Ovary (tissue), 9 donors: ENCODE measurements around the gene HDGFL2. TPM values are rescaled to one million over a fixed set of nuclear protein-coding genes. Genes with fewer than 3 reads are reported as not detected.

Experiments used
- DNase-seq, 5 donors: peaks; one replicate each; pipeline ENCODE4 v3.0.0-alpha.2; 2019 to 2020
- H3K27ac ChIP-seq, 2 donors: fragments of 200-600 bp; one replicate each; pipeline versions ENCODE4 v1.5.1 to v1.8.0; 2019 to 2022
- H3K27me3 ChIP-seq: fragments of 200-600 bp; one replicate; pipeline ENCODE4 v1.8.0; 2022
- H3K36me3 ChIP-seq: fragments of 200-600 bp; sonication (generic); one replicate; pipeline ENCODE4 v1.5.1; 2019
- H3K4me1 ChIP-seq: one replicate; pipeline ENCODE4 v1.8.1; 2013; ENCODE audit warnings: mild to moderate bottlenecking, moderate library complexity; ENCODE audit not compliant: insufficient read depth
- H3K4me3 ChIP-seq: fragments of 200-600 bp; sonication (generic); one replicate; pipeline ENCODE4 v1.5.1; 2017
- H3K9me3 ChIP-seq, 2 donors: fragments of 200-600 bp in 1 of 2; sonication (generic) in 1 of 2; one replicate each; pipeline versions ENCODE4 v1.5.1 to v1.8.1; 2013 to 2019; ENCODE audit warnings: mild to moderate bottlenecking in 1 of 2, moderate library complexity in 1 of 2
- EP300 ChIP-seq: sonication (generic); formaldehyde crosslinking; IDR thresholded peaks from one replicate; pipeline ENCODE4 v1.6.1; 2017; ENCODE audit warnings: antibody characterized with exemption
- POLR2A ChIP-seq: fragments of 450-650 bp; IDR thresholded peaks from one replicate; pipeline ENCODE4 v1.6.1; 2017; ENCODE audit warnings: antibody characterized with exemption, mild to moderate bottlenecking, moderate library complexity
- WGBS, 3 donors: extraction: QIAGEN DNeasy Blood & Tissue Kit in 1 of 3; methylation state at CpG; one replicate each; pipeline versions ENCODE4 v1.1.5 to v1.1.7; 2013 to 2017; 5-methylcytosine and 5-hydroxymethylcytosine counted together
- intact Hi-C, 4 donors: fragments of 100-400 bp; cut with DNase I; formaldehyde crosslinking; loops; one replicate each; pipeline versions ENCODE4 v1.11.0 to v1.15.1; 2022 to 2023
- polyA plus RNA-seq, 2 donors: library from polyadenylated mRNA; stranded (reverse); fragments of 200-250 nt in 1 of 2; fragments of 350-450 nt in 1 of 2; fragmentation: Illumina TruSeq in 1 of 2; extraction: RNeasy Lipid Tissue Mini Kit (QIAGEN cat#74804) in 1 of 2; gene quantifications; one replicate each; pipeline ENCODE4 v1.2.3, GENCODE V29; 2013 to 2014
- total RNA-seq, 7 donors: library from RNA; depleted of rRNA in 2 of 7; stranded (reverse); fragments of >200 nt in 2 of 7; fragmentation: NEBNext Ultra II Directional in 3 of 7; extraction: Animal tissue kit (Norgen Biotek cat#: 25700) in 3 of 7; gene quantifications; one replicate each; pipeline versions ENCODE4 v1.1.0 to v1.2.4, GENCODE V29; 2016 to 2023
- TF ChIP-seq, protein P1 (sequence below), 3 donors: fragments of 450-650 bp in 2 of 3; fragments of 200-600 bp in 1 of 3; IDR thresholded peaks; one replicate each; pipeline versions ENCODE4 v1.5.1 to v1.8.0; 2016 to 2022; ENCODE audit warnings: antibody characterized with exemption in 3 of 3, mild to moderate bottlenecking in 1 of 3
- donor health status: DM: no; HTN: no; CAD: no; lungs with moderate emphysema.
- donor health status: DM: no; HTN: no; CAD: no.
- donor health status: Bipolar disorder and iron deficiency.
- donor health status: DM: yes; HTN: yes; CAD: no.
- donor health status: DM: no; HTN: no; CAD: no.
- donor health status: DM: yes; HTN: yes; CAD: no.

HDGFL2 gene
- total and polyA plus RNA-seq, 9 donors, result 28.5 to 77.2 (median 63.0) TPM

DNA sequence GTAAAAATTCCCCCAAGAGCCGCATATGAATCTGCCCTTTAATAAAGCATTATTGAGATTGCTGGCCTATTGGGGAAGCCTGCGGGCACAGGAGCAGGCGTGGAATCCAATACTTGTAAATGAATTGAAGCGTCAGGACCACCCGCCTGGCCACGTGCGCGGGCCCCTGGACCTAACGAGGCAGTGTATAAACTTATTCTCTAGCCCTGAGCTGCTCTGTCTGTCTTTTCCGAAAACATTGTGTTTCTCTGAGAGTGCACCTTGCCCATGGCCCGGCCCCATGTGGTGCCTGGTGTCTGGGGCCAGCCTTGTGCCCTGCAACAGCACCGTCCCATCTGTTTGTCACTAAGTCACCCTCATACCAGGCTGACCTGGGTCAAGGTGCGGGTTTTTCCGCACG lies 28.9 kb upstream of the HDGFL2 start:
- Histone ChIP-seq H3K9me3 (no peaks in the 10 kb centered on the region), H3K27me3 (no peaks in the 10 kb centered on the region), H3K4me3 (no peak overlapping the region), H3K27ac (no peak overlapping the region), H3K4me1 (no peaks in the 10 kb centered on the region), H3K36me3 (no peaks in the 10 kb centered on the region)
- TF ChIP-seq, protein P1, sequence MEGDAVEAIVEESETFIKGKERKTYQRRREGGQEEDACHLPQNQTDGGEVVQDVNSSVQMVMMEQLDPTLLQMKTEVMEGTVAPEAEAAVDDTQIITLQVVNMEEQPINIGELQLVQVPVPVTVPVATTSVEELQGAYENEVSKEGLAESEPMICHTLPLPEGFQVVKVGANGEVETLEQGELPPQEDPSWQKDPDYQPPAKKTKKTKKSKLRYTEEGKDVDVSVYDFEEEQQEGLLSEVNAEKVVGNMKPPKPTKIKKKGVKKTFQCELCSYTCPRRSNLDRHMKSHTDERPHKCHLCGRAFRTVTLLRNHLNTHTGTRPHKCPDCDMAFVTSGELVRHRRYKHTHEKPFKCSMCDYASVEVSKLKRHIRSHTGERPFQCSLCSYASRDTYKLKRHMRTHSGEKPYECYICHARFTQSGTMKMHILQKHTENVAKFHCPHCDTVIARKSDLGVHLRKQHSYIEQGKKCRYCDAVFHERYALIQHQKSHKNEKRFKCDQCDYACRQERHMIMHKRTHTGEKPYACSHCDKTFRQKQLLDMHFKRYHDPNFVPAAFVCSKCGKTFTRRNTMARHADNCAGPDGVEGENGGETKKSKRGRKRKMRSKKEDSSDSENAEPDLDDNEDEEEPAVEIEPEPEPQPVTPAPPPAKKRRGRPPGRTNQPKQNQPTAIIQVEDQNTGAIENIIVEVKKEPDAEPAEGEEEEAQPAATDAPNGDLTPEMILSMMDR (IDR thresholded peaks at IDR 0.05), result no peak
- TF ChIP-seq POLR2A (no peak), EP300 (no peak)
- no peak for DNase-seq
- intact Hi-C loops, result loop anchor here in 2 of 4 donors (10.0 kb wide), 1 partner anchor 178 kb away; no protein-coding TSS in a partner anchor
- WGBS, 3 donors, result 89 to 91% (median 89%) methylated on average over 15 of the region's 15 CpGs

DNA sequence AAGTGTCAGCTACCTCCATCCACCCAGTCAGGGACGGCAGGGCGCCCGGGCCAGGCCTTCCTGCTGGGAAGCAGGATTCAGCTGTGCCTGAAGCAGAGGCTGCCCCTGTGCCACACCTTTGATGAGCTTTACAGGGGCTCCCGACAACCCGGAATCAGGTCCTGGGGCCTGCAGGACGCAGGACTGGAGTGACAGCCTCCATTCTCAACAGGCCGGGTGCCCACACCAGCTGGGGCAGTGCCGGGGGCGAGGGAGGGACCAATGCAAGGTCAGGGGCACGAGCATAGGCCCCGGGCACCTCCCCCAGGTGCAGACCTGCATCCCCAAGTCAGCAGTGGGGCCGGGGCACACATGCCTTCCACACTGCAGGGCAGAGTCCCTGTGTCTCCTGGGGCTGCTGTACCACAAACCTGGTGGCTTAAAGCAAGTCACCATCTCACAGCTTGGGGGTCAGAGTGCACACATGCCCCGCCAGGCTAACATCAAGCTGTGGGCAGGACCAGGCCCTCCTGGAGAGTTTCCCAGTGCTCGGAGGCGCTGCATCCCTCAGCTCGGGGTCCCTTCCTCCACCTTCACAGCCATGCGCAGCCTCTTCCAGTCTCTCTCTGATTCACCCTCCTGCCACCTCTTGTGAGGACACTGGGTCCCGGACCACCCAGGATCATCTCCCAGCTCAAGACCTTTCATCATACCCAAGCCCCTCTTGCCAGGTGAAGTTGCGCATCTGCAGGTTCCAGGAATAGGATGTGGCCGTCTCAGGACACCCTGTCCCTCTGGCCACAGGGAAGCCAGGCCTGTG lies 27.9 kb upstream of the HDGFL2 start:
- TF ChIP-seq EP300 (no peak), POLR2A (no peak)
- TF ChIP-seq, protein P1 (IDR thresholded peaks at IDR 0.05), result no peak
- intact Hi-C loops, result loop anchor here in 2 of 4 donors (10.0 kb wide), 1 partner anchor 179 kb away; no protein-coding TSS in a partner anchor
- 76 to 80% (median 77%) methylated on average over 19 to 20 of the region's 20 CpGs for WGBS, 3 donors
- Histone ChIP-seq H3K9me3 (no peaks in the 10 kb centered on the region), H3K4me1 (no peaks in the 10 kb centered on the region), H3K27me3 (no peaks in the 10 kb centered on the region), H3K36me3 (no peaks in the 10 kb centered on the region), H3K27ac (no peak overlapping the region), H3K4me3 (no peak overlapping the region)
- DNase-seq, result no peak

DNA sequence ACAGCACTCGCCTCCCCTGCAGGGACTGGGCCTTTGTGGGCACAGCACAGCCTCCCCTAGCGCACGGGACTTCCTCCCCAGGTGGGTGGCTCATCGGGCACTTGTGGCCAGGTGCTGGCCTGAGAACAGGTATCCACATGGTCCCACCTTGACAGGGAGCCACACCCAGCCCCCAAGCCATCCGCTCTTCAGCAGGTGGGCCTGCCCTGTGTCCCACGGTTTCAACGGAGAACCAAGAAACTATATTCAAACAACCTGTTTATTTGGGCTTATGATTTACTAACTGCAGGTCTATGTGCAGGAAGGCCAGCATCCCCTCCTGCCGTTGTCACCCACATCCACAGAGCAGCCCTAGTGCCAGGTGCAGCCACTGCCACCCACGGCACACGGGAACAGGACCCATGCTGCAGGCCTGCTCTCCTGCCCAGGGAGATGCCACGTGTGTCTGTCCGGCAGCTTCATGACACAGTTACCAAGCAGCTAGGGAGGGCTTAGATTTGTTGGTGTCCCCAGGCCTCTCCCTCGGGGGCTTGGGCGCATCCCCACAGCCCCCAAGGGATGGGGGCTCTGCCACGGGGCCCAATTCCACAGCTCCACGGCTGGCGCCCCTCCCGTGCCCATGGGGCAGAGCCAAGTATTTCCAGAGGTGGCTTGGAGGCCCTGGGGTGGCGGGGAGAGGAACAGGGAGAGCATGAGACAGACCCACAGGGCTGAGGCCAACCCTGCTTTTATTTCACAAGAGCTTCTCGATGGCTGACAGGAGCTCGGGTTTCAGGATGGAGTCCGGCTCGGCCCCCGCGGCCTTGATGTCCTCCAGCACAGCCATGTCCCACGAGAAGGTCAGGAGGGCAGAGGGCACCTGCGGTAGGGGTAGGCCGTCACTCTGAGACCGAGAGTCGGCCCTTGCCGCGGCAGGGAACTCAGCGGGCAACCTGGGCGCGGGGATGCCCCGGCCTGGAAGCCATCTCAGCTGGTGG lies 27.0 kb upstream of the HDGFL2 start:
- Histone ChIP-seq H3K4me1 (no peaks in the 10 kb centered on the region), H3K27ac (peak overlapping the region in 1 of 2 donors; percentile 60), H3K27me3 (no peaks in the 10 kb centered on the region), H3K36me3 (no peaks in the 10 kb centered on the region), H3K9me3 (no peaks in the 10 kb centered on the region), H3K4me3 (no peak overlapping the region)
- intact Hi-C loops, result loop anchor here in 2 of 4 donors (10.0 kb wide), 1 partner anchor 180 kb away; no protein-coding TSS in a partner anchor
- peak in 1 of 5 donors; percentile 25 for DNase-seq
- 69 to 79% (median 71%) methylated on average over 33 to 36 of the region's 36 CpGs for WGBS, 3 donors
- TF ChIP-seq, protein P1 (IDR thresholded peaks at IDR 0.05), result no peak
- TF ChIP-seq POLR2A, result no peak
- TF ChIP-seq EP300, result no peak
